SH-SY5Y (cell line): Measurements from ENCODE around the gene OCA2.

Source experiments
- GATA2 ChIP-seq: IDR thresholded peaks from 2 replicates; pipeline ENCODE4 v1.6.1; 2011; ENCODE audit warnings: mild to moderate bottlenecking, low read depth, low read length
- GATA3 ChIP-seq: IDR thresholded peaks from 2 replicates; pipeline ENCODE4 v1.6.1; 2011; ENCODE audit warnings: low read depth, mild to moderate bottlenecking, low read length, moderate library complexity

GRCh38 chr15:27985099-27985498, 114.0 kb downstream of the OCA2 start:
- no peak for TF ChIP-seq GATA2
- no peak for TF ChIP-seq GATA3
